HG03064 (cell line): Measurements from ENCODE around the gene ZNF423.
A peak's percentile ranks its signal among the peaks of the same experiment; 100 is the strongest.

Experiments used
- ATAC-seq: cut with Tn5 transposase; IDR thresholded peaks from one replicate; pipeline ENCODE4 v1.9.1; 2021; ENCODE audit warnings: low read depth; ENCODE audit not compliant: unreplicated experiment

Gene ZNF423

GRCh38 chr16:49457196-49457595 lies 398.7 kb downstream of the ZNF423 start:
- ATAC-seq: no peak

GRCh38 chr16:49456763-49457162 lies 399.1 kb downstream of the ZNF423 start:
- ATAC-seq: no peak

GRCh38 chr16:49455991-49456745 lies 399.7 kb downstream of the ZNF423 start:
- no peak for ATAC-seq

- no peak for ATAC-seq
Observed at GRCh38 chr16:49455181-49455990, 400.5 kb downstream of the ZNF423 start.

GRCh38 chr16:49454426-49455180 lies 401.3 kb downstream of the ZNF423 start:
- no peak for ATAC-seq

GRCh38 chr16:49453983-49454382 lies 401.9 kb downstream of the ZNF423 start:
- ATAC-seq: no peak

- ATAC-seq: no peak
Observed at GRCh38 chr16:49453021-49453420, 402.9 kb downstream of the ZNF423 start.

- ATAC-seq: no peak
Observed at GRCh38 chr16:49452578-49452977, 403.3 kb downstream of the ZNF423 start.

- no peak for ATAC-seq
Observed at GRCh38 chr16:49452108-49452507, 403.8 kb downstream of the ZNF423 start.

GRCh38 chr16:49446805-49447204 lies 409.1 kb downstream of the ZNF423 start:
- ATAC-seq: no peak

- ATAC-seq: no peak
Observed at GRCh38 chr16:49443576-49443975, 412.3 kb downstream of the ZNF423 start.

- no peak for ATAC-seq
Observed at GRCh38 chr16:49442805-49443204, 413.1 kb downstream of the ZNF423 start.

- ATAC-seq: peak; percentile 98
Observed at GRCh38 chr16:49441366-49441780, 414.5 kb downstream of the ZNF423 start.

GRCh38 chr16:49440156-49441065 lies 415.5 kb downstream of the ZNF423 start:
- no peak for ATAC-seq

GRCh38 chr16:49439676-49440075 lies 416.2 kb downstream of the ZNF423 start:
- no peak for ATAC-seq

GRCh38 chr16:49439050-49439449 lies 416.9 kb downstream of the ZNF423 start:
- ATAC-seq: no peak
